ENCODE measurements around the gene WDR72. TPM values are rescaled to one million over a fixed set of nuclear protein-coding genes. Genes with fewer than 3 reads are reported as not detected.

Gene WDR72
- 5.9 to 8.8 TPM (median 6.2 TPM) in 5 replicates for total RNA-seq (2022; extraction: Qiagen RNA extraction)

DNA sequence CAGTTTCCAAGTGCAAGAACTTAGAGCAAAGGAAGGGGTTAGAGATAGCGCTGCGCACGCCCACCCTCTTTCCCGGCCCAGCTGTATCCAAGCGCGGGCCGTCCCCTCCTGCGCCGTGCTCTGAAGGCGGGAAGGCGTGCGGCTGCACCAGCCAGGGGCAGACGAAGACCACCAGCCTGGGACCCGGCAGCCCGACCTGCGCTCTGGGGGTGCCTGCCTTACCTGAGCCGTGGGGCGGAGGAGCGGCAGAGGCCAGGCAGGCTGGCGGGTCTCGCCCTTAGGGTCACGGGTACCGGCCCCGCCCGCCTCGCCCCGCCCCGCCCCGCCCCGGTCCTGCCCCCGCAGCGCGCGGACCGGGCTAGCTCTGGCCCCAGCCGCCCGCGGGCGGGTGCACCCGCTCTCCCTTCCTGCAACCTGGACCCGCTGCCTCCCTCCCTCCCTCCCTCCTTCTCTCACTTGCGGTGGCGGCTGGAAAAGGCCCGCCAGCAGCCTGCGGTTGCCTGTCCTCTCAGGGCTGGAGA, at the start of gene WDR72:
Gene WDR72 (minus strand): TSS at position 253 of the 521 bp plus-strand sequence. CDS start 26,514 bp downstream, outside the sequence.

Other genes with a start within 250 kb of the WDR72 start
- gene UNC13C, start 218.8 kb upstream of the WDR72 start, total RNA-seq (2022; extraction: Qiagen RNA extraction) = 0.01 TPM in 1 of 5 replicates, not detected in the others

All from A549 treated with Hydrocortisone at 1 μM for 4 hours (cell line).